CMK (cell line): ENCODE data around the gene INO80.

ENCODE experiments used
- DNase-seq: peaks from one replicate; pipeline ENCODE4 v3.0.0-alpha.2; 2010; ENCODE audit warnings: low read depth

Gene INO80

DNA sequence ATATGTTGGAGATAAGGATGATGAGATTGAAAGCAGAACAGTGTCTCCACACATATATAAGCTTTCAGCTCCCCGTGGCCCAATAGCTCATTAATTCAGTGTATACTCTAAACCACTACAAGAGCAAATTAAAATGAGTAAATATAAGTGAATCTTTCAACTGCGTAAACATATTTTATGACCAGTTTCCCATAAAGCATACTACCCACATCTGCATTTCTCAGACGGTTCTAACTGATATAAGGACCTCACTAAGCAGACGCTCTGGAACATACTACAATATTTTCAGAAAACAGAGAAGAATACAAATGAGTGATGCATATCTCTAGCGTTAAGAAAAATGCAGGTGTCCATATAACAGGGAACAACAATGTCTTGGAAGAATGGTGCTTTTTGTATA, 73.2 kb downstream of the INO80 start:
- no peak for DNase-seq

- no peak for DNase-seq
Measured at GRCh38 chr15:41039121-41039520, 77.0 kb downstream of the INO80 start.

DNA sequence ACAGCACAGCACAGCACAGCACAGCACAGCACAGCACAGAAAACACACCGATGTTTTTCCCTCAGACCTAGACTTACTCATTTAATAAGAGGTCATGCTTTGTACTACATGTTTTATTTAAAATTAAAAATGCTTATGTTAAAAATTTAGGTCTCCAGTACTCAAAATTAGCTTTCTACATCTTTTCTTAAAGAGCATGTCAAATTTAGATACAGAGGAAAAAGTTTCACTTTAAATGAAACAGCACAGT, 84.1 kb downstream of the INO80 start:
- DNase-seq: no peak

DNA sequence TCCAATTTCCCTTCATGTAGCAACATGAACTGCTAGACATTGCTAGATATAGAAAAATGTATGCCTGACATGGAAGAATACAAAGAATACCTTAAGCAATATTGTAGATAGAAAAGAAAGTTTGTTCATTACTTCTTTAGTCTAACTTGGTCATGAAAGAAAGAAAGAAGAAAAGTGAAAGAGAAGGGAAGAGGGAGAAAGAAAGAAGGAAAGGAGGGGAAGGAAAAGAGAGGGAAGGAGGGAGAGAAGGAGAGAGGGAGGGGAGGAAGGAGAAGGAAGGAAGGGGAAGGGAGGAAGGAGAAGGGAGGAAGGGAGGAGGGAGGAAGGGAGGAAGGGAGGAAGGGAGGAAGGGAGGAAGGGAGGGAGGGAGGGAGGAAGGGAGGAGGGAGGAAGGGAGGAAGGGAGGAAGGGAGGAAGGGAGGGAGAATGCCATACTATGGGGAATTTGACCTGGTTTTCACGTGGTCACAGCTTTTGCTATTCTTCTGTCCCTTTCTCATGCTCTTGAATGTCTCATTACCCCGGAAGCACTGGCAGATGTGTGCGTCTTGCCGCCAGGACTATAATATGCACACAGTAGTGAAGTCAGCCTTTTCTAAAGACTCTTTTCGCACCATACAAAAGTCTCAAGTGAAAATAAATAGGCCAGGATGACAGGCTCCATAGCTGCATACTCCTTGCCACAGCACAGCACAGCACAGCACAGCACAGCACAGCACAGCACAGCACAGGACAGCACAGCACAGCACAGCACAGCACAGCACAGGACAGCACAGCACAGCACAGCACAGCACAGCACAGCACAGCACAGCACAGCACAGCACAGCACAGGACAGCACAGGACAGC, 84.6 kb downstream of the INO80 start:
- DNase-seq: no peak

- no peak for DNase-seq
Measured at GRCh38 chr15:41028853-41029252, 87.2 kb downstream of the INO80 start.

- no peak for DNase-seq
Measured at GRCh38 chr15:41025393-41025792, 90.7 kb downstream of the INO80 start.

GRCh38 chr15:41024885-41025284, 91.2 kb downstream of the INO80 start:
- DNase-seq: no peak

DNA sequence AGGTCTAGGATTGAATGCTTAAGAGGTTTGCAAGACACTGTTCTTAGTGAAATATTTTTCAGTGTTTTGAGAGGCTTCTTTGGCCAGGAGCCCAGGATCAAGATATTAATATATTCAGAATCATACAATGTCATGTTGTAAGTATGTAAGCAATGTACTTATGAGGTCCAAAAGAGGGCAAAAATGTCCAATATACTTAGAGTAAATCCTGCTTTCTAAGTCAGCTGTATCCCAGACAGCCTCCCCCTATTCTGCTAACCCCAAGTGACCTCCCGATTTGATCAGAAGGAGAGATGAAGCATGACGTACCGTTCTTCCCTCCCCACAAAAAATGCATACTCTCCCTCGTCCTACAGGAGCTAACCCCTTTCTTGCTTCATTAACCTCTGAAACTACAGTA, 91.9 kb downstream of the INO80 start:
- no peak for DNase-seq

GRCh38 chr15:41022487-41023090, 93.5 kb downstream of the INO80 start:
- DNase-seq: peak; percentile 9

- DNase-seq: no peak
Measured at GRCh38 chr15:41020829-41021228, 95.3 kb downstream of the INO80 start.

DNA sequence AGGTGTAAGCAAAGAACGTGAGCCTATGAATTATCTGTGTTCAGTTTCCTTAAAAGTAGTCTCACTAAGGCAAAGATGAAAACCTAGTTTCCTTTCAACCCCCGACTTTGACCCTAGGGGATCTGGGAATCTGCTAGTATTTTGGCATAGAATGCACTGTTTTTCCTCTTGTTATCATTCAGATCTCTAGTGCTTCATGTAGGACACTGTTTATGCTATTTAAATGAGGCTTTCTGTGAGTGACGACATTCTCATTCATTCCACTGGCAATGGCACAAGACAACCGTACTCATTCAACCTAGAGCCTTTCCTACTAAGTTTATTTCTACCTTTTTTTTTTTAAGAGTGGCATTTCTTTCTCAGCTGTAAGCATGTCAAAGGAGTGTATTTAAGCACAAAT, 95.8 kb downstream of the INO80 start:
- DNase-seq: no peak

DNA sequence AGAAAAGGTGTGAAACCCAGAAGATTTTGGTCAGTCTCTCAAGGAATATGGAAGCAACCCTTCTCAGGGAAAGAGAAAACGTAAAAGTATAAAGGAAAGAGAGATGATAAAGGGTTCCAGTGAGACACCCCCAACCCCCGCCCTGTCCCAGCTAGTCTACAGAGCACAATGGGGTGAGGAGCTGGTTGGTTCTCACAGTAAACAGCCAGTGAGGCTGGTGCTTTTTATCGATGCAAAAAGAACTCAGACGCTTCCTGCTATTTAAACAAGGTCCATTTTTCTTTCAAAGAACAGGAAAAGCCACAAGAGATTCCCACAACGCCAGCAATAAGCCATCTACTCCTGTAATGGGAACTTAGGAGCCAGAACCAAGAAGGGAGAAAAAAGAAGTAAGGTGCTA, 96.9 kb downstream of the INO80 start:
- no peak for DNase-seq

DNA sequence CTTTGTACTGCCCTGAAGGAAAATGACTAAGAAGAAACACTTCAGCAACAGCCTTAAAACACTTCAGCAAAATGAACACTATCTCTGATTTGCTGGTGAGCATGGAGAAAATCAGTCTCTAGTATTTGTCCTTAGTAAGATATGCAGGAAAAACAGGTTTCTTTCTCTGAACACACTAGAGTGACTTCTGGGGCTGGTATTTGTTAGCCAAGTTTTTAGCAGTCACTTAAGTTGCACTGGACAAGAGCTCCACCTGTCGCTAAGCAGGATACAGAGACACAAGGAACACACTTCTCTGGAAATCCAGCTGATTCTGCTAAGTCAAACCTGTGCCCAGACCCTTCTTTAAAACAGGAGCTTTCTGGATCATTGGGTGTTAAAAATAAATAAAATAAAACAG, 97.5 kb downstream of the INO80 start:
- no peak for DNase-seq

GRCh38 chr15:41017066-41017735, 98.9 kb downstream of the INO80 start:
- DNase-seq: no peak

DNA sequence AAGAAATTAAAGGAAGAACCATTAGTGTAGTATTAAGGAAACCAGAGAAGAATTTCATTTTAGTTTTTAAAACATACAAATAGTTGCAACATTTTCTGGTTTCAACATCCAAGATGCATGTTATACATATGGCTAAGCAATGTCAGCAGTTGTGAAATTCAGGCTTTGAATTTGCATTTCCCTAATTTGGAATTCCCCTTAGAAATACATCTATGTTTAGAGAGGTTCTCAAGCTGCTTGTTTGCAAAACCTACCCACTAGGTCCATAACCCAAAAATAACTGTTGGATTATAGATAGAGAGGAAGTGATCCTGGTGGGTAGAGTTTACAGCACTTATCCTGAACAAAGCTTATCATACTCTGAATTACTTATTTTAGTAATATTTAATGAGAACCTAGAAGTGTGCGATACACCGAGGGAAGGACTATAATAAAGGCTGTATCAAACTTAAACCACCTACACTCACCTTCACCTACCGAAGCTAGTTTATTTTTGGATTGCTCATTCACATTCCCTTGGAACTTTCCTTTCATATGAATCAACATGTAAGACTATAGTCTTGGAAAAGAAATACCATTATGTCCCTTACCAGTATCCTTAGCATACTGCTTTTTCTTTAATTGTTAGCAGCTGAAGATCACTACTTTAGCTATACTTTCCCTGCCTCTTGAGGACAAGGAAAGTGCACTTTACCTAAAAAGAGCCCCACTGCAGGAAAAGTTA, 102.2 kb downstream of the INO80 start:
- no peak for DNase-seq

DNA sequence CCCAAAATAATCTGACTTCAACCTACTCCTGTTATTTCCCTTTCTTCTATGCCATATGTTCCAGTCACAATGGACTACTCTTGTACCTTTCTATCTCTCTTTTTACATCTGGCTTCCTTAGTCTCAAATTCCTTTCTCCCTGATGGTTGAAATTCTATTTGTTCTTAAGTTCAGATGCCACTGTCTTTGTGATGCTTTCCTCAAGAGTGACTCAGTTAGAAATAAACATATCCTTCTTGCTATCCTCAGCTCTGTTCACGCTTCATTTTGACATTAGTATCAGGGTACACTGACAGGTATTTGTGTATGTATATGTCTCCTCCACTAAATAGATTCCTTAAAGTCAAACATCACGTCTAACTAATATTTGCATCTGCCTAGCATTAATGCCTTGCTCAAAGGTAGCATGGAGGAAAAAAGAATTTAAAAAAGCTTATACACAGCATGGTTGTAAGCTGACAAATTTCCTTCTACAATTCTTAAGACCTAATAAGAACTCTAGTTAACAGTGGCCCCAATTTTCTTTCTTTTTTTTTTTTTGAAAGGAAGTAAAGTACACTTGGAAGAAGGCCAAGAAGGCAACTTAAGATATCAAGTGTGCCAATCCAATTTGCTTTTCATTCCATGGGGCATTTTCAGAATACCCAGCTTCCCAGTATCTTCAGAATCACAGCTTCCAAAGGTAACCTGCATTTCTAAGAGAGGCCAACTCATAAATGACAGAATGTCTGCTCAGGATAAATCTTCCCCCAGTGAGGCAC, 104.8 kb downstream of the INO80 start:
- DNase-seq: no peak

GRCh38 chr15:41010345-41010744, 105.7 kb downstream of the INO80 start:
- no peak for DNase-seq

DNA sequence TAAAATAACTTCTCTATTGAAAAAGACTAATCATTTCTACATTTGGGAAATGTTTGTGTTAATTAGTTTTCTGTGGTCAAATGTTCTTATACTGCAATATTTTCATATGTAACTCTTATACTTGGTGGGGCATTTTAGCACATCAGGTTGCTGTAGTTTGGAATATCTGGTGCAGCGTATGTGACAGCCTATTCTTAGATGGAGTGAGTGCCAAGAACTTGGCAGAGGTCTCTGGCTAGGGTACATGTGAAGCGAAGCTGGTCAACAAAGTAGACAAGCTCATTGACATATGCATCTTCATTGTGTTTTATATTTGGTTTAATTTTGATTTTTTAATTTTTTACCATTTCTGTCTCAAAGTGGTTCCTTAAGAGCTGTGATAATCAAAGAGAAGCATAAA, 109.6 kb downstream of the INO80 start:
- no peak for DNase-seq

DNA sequence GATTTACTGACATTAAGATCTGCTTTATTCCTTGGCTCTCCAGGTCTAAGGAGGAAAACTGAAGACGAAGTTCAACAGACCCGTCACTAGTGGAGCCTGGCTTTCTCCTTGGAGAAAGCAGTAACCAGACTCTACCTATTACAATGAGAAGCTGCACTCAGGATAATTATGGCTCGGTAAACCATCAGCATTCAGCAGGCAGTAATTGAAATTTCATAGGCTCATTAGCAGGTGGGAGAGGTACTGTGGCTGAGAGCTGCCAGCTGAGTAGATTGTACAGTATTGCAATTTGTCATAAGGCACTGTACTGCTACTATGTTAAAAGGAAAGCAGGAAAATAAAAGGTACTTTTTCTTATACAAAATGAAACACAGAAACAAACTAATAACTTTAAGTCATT, 111.6 kb downstream of the INO80 start:
- no peak for DNase-seq

DNA sequence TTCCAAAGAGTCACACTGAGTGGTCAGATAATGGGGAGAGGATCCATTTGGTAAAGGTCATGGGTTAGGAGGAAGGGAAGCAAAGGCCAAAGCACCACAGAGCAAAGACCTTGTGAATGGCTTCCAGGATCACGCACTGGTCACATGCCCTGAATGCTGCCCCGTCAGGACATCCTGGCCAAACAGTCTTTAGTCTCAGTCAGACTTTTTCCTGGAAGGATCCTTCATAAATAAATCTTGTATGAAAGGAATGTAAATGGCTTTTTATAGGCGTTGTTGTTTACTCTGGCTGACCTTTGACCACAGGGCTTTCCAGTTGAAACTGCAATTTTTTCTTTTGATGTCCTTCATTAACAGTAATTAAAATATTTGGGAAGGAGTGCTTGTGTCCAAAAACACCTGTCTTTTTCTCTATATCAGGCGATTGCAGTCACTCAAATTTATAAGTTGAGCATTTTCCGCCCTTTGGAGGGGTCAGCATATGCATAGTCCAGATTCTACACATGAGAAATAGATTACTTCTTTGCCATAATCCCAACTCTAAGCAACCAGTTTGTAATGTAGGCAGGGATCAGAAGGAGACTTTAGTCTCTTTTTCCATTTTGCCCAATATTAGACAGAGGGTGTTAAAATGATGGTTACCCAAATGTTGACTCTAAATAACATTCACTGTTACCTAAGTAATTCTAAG, 114.4 kb downstream of the INO80 start:
- DNase-seq: no peak

DNA sequence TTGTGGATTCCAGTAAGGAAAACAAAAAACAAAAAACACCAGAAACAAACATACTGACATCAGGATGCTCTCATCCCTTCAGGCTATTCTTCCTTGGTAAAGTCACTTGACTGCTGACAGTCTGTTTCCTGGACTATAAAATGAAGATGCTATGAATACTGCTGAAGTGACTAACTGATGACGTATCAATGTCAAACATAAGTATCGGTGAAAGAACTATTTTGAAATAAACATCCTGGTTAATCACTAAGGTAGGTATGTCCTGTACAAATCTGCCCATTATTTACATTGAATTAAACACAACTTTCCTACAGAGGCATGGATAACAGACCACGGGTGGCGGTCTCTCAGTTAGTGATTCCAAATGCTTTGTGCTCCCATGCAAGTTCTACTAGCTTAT, 116.9 kb downstream of the INO80 start:
- no peak for DNase-seq

GRCh38 chr15:40995656-40996055, 120.4 kb downstream of the INO80 start:
- DNase-seq: no peak
